ENCODE data around the gene RBP5.

RBP5 gene

DNA sequence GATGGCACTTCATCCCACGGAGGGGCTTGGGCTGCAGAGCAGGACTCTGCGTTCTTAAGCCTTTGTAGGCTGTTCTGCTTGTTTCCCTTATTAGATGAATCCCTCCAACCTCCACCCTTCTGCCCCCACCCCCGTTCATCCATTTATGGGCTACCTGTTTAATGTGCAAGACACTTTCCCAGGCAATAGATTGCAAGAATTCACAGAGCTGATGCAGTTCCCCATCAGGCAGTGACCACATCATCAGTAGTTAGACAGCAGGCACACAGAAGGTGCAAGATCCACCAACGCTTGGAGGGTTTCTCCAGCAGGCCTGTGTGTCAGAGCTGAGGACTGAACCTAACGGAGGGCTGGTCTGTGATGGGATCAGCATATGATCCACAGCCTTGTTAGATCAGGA lies 35.2 kb downstream of the RBP5 start:
- no peak for TF ChIP-seq POLR2AphosphoS5 (IDR thresholded peaks at IDR 0.05; ENCODE audit: low read depth)
- TF ChIP-seq GABPA (IDR thresholded peaks at IDR 0.05; ENCODE audit: low read depth): no peak
- TF ChIP-seq REST (IDR thresholded peaks at IDR 0.05; ENCODE audit: insufficient replicate concordance, low read depth): no peak
- TF ChIP-seq CTCF (IDR thresholded peaks at IDR 0.05; ENCODE audit: insufficient read depth, low read length): no peak
- TF ChIP-seq SPI1 (IDR thresholded peaks at IDR 0.05; ENCODE audit: borderline replicate concordance, low read depth): no peak
- no peak for DNase-seq (ENCODE audit: low read depth in 1 of 2, low spot score in 1 of 2)
- no peak overlapping the region for H3K4me3 ChIP-seq (replicated peaks; ENCODE audit: insufficient read depth, low read length)

GRCh38 chr12:7092986-7093460 lies 35.7 kb downstream of the RBP5 start:
- DNase-seq (ENCODE audit: low read depth in 1 of 2, low spot score in 1 of 2): no peak
- no peak for TF ChIP-seq SPI1 (IDR thresholded peaks at IDR 0.05; ENCODE audit: borderline replicate concordance, low read depth)
- TF ChIP-seq REST (IDR thresholded peaks at IDR 0.05; ENCODE audit: insufficient replicate concordance, low read depth): no peak
- TF ChIP-seq GABPA (IDR thresholded peaks at IDR 0.05; ENCODE audit: low read depth): no peak
- no peak for TF ChIP-seq POLR2AphosphoS5 (IDR thresholded peaks at IDR 0.05; ENCODE audit: low read depth)
- TF ChIP-seq CTCF (IDR thresholded peaks at IDR 0.05; ENCODE audit: insufficient read depth, low read length): no peak

More for the DNA sequence above, 35.2 kb downstream of the RBP5 start:
- Histone ChIP-seq H3K27me3 (ENCODE audit: insufficient read depth, poor library complexity, severe bottlenecking) (no peaks in the 10 kb centered on the region), H3K27ac (replicated peaks) (no peak overlapping the region)

DNA sequence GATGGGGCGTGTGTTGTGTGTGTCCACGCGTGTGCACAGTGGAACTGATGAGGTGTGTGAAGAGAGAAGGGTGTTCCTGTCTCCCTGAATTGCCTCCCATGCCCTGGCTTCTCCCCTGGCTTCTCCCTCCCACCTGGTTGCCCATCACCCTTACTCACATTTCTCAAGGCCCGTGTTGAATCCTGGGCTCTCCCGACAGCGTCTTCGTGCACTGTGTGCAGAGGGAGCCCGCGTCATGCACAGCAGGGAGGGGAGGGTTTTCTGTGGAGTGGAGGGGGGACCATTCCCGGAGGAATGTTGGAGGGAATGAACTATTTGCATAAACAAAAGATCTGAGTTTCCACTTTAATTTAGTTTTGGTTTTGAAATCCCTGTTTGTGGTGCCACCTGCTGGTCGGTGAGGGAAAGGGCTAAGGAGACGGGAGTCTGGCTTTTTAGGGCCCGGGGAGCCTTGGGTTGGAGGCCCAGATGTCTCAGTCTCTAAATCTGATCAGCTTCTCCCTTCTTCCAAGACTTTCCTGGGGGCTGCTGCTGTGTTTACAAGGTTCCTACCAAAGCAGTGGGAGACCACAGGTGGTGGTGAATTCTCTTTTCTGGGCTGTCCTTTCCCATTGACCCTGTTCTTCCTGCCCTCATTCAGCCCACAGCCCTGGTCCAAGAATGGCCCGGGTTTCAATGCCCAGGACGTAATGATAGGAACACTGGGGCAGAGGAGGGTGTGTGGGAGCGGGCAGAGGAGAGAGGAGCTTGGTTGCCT lies 36.3 kb downstream of the RBP5 start, which contains the start of gene C1R:
Gene C1R (minus strand): TSS at position 217 of the 757 bp plus-strand sequence. CDS start 57 bp downstream, at position 160.
- peak; percentile 86 for TF ChIP-seq CTCF (IDR thresholded peaks at IDR 0.05; ENCODE audit: insufficient read depth, low read length)
- TF ChIP-seq REST (IDR thresholded peaks at IDR 0.05; ENCODE audit: insufficient replicate concordance, low read depth): no peak
- no peaks in the 10 kb centered on the region for H3K27me3 ChIP-seq (ENCODE audit: insufficient read depth, poor library complexity, severe bottlenecking)
- DNase-seq (ENCODE audit: low read depth in 1 of 2, low spot score in 1 of 2): peak in 1 of 2 experiments; percentile 44
- H3K4me3 ChIP-seq (replicated peaks; ENCODE audit: insufficient read depth, low read length): peak within 1 kb of the TSS; percentile 13; the same call in 1 of the 2 replicates
- H3K27ac ChIP-seq (replicated peaks): no peak within 1 kb of the TSS

More at GRCh38 chr12:7092986-7093460, 35.7 kb downstream of the RBP5 start:
- Histone ChIP-seq H3K27ac (replicated peaks) (no peak overlapping the region), H3K4me3 (replicated peaks; ENCODE audit: insufficient read depth, low read length) (no peak overlapping the region), H3K27me3 (ENCODE audit: insufficient read depth, poor library complexity, severe bottlenecking) (no peaks in the 10 kb centered on the region)

Data from HL-60 (cell line).